ENCODE measurements around the gene ATG4D. TPM values are rescaled to one million over a fixed set of nuclear protein-coding genes. Genes with fewer than 3 reads are reported as not detected.

Gene ATG4D
- total RNA-seq, 2 experiments from 2014 or later = 29.6 to 46.8 TPM

- peaks cover 71% of the 10 kb centered on the region for H3K4me1 ChIP-seq (ENCODE audit: insufficient read depth, low read length, poor library complexity, severe bottlenecking)
- TF ChIP-seq EZH2phosphoT487 (IDR thresholded peaks at IDR 0.05; ENCODE audit: borderline replicate concordance, low read depth, low read length) (no peak), CTCF (conservative IDR thresholded peaks at IDR 0.05; ENCODE audit: low read length) (no peak)
- H2AFZ ChIP-seq (ENCODE audit: low read length) = peak overlapping the region; percentile 31; the same call in 1 of the 2 replicates
- no peaks in the 10 kb centered on the region for H3K9me3 ChIP-seq (ENCODE audit: low read length)
- H3K27ac ChIP-seq (ENCODE audit: low read depth, low read length, poor library complexity, severe bottlenecking) = peak overlapping the region; percentile 89
- intact Hi-C loops (cut with micrococcal nuclease; ENCODE audit: unreplicated experiment) = loop anchor here (1.0 to 5.0 kb wide), 2 partner anchors 8 to 373 kb away; no protein-coding TSS in a partner anchor
- BruUV-seq (replicated peaks) = no TSS peak
- CTCF ChIA-PET (ENCODE audit: unreplicated experiment) = no interaction called here
- H3K4me2 ChIP-seq (ENCODE audit: low read length) = peak overlapping the region; percentile 67
- no peaks in the 10 kb centered on the region for H3K79me2 ChIP-seq (ENCODE audit: insufficient read depth, low read depth, low read length)
- peak overlapping the region; percentile 20 for H3K4me3 ChIP-seq (ENCODE audit: low read depth, low read length, poor library complexity, severe bottlenecking)
- H4K20me1 ChIP-seq (ENCODE audit: insufficient read depth, low read length) = no peaks in the 10 kb centered on the region
- DNase-seq (ENCODE audit: low spot score) = peak; percentile 95
- no peaks in the 10 kb centered on the region for H3K9me2 ChIP-seq (ENCODE audit: insufficient read depth, low read length)
- POLR2A ChIA-PET = interaction anchor here (0.6 to 1.9 kb wide), 2 partner anchors 10 to 42 kb away, joined by 3 to 8 read pairs; no protein-coding TSS in a partner anchor
- no peaks in the 10 kb centered on the region for H3K36me3 ChIP-seq (ENCODE audit: insufficient read depth, low read length)
Observed at GRCh38 chr19:10593820-10594637, 50.3 kb downstream of the ATG4D start.

GRCh38 chr19:10600149-10600548 is 56.4 kb downstream of the ATG4D start:
- H3K4me3 ChIP-seq (ENCODE audit: low read depth, low read length, poor library complexity, severe bottlenecking) = no peak overlapping the region
- no peak overlapping the region for H2AFZ ChIP-seq (ENCODE audit: low read length)
- peaks cover 68% of the 10 kb centered on the region for H3K4me1 ChIP-seq (ENCODE audit: insufficient read depth, low read length, poor library complexity, severe bottlenecking)
- H3K4me2 ChIP-seq (ENCODE audit: low read length) = no peak overlapping the region
- H3K9me2 ChIP-seq (ENCODE audit: insufficient read depth, low read length) = no peaks in the 10 kb centered on the region
- TF ChIP-seq CTCF (conservative IDR thresholded peaks at IDR 0.05; ENCODE audit: low read length) (no peak), EZH2phosphoT487 (IDR thresholded peaks at IDR 0.05; ENCODE audit: borderline replicate concordance, low read depth, low read length) (no peak)
- no peak for DNase-seq (ENCODE audit: low spot score)
- no TSS peak for BruUV-seq (replicated peaks)
- no peak overlapping the region for H3K27ac ChIP-seq (ENCODE audit: low read depth, low read length, poor library complexity, severe bottlenecking)
- POLR2A ChIA-PET = no interaction called here
- intact Hi-C loops (cut with micrococcal nuclease; ENCODE audit: unreplicated experiment) = loop anchor here (5.0 kb wide), 1 partner anchor 363 kb away; no protein-coding TSS in a partner anchor
- CTCF ChIA-PET (ENCODE audit: unreplicated experiment) = no interaction called here
- H4K20me1 ChIP-seq (ENCODE audit: insufficient read depth, low read length) = 0 out of 2 replicates have a peak, but pooled peaks cover 3% of the 10 kb centered on the region
- peaks cover 4% of the 10 kb centered on the region; the same call in 1 of the 2 replicates for H3K36me3 ChIP-seq (ENCODE audit: insufficient read depth, low read length)
- H3K9me3 ChIP-seq (ENCODE audit: low read length) = no peaks in the 10 kb centered on the region
- H3K79me2 ChIP-seq (ENCODE audit: insufficient read depth, low read depth, low read length) = peaks cover 25% of the 10 kb centered on the region

All from OCI-LY7 (cell line).